Placental pericyte (primary cell): Measurements from ENCODE around the gene HPSE2. TPM values are rescaled to one million over a fixed set of nuclear protein-coding genes. Genes with fewer than 3 reads are reported as not detected.

ENCODE experiments used
- small RNA-seq: library from RNA; depleted of rRNA; stranded (forward); fragments of <200 nt; gene quantifications from one replicate; pipeline ENCODE3, GENCODE V24; 2012; ENCODE audit warnings: low replicate concordance
- total RNA-seq: library from RNA; depleted of rRNA; stranded (reverse); fragments of >200 nt; gene quantifications from 2 replicates; pipeline ENCODE4 v1.2.3, GENCODE V29; 2012

The HPSE2 gene
- 0.22 and 4.0 TPM in 2 replicates for total RNA-seq

GRCh38 chr10:99235658-99236626 is at the start of gene HPSE2:
TSS of gene HPSE2 (minus strand) at chr10:99235852.

GRCh38 chr10:98446661-98447221 is 788.9 kb downstream of the HPSE2 start, which contains the start of gene HPS1:
TSS of gene HPS1 (minus strand) at chr10:98446935. CDS start at chr10:98443240, 3,695 bp downstream.

GRCh38 chr10:98414932-98415730 is 820.5 kb downstream of the HPSE2 start, which contains the start of gene PYROXD2:
TSS of gene PYROXD2 (minus strand) at chr10:98415182. CDS start at chr10:98415135, 47 bp downstream.

Small RNAs within 50 kb of the gene (small RNA-seq; reads per million reads assigned to genes)
- 0.23 reads per million for gene MIR4685
- gene MIR6507: 0.20 reads per million

Other genes with a start within 250 kb of the HPSE2 start
- gene CNNM1, start 93.5 kb upstream of the HPSE2 start, total RNA-seq: under 0.01 and 1.6 TPM in 2 replicates
- 36.5 and 123 TPM in 2 replicates for gene GOT1, start 194.8 kb upstream of the HPSE2 start, total RNA-seq